ENCODE measurements around the gene WDFY1.

Gene WDFY1, protein sequence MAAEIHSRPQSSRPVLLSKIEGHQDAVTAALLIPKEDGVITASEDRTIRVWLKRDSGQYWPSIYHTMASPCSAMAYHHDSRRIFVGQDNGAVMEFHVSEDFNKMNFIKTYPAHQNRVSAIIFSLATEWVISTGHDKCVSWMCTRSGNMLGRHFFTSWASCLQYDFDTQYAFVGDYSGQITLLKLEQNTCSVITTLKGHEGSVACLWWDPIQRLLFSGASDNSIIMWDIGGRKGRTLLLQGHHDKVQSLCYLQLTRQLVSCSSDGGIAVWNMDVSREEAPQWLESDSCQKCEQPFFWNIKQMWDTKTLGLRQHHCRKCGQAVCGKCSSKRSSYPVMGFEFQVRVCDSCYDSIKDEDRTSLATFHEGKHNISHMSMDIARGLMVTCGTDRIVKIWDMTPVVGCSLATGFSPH

DNA sequence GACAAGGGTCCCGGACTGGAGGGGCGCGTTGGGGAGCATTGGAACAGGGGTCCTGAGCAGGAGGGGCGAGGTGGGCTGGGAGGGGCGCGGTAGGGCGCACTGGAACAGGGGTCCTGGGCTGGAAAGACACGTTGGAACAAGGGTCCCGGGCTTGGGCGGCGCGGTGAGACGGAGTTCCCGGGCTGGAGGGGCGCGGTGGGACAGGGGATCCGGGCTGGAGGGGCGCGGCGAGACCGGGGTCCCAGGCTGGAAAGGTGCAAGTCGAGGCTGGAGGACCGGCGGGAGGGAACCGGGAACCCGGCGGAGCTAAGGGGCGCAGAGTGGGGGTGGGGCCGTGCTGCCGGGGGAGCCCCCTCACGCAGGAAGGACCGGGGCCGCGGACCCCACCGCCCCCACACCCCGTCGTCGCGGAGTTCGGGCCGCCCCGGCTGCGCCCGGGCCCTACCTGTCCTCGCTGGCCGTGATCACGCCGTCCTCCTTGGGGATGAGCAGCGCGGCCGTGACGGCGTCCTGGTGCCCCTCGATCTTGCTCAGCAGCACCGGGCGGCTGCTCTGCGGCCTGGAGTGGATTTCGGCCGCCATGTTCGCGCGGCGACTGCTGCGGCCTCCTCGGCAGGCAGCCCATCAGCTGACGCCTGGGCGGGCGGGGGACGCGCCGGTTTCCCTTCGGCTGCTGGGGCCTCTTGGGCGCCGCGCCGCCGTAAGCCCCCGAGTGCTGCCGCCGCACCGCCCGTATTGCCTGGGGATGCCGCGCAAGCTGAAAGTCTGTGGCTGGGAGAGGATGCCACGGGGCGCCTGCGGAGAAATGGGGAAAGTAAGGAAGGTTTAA, at the start of gene WDFY1:
Gene WDFY1 (minus strand): TSS at position 633 of the 829 bp plus-strand sequence. CDS start 51 bp downstream, at position 582.
- peak; percentile 87 for DNase-seq
- peak; percentile 83 for ATAC-seq

DNA sequence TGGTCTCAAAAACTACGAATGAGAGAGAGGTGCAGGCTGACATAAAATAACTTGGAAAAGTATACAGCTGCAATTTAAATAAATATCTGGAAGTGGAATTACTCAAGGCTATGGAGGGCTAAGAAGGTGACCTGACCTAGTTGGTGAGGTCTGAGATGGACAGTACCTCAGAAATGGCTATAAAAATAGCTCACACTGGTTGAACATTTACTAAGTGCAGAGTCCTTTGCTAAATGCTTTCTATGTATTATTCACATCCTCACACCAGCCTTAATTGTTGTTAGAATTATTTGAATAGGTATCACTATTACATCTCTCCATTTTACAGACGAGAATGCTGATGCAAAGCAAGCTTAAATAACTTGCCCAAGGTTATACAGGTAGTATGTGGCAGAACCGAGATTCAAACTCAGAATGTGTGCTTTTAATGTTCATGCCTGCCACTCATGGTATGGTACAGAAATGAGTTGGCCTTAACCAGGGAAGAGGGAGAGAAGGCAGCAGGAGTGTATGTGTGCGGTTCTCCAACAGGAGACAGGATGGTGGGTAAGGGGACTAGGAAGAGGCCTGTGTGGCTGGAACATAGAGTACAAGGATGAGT, 49.5 kb upstream of the WDFY1 start:
- DNase-seq (no peak), ATAC-seq (no peak)

DNA sequence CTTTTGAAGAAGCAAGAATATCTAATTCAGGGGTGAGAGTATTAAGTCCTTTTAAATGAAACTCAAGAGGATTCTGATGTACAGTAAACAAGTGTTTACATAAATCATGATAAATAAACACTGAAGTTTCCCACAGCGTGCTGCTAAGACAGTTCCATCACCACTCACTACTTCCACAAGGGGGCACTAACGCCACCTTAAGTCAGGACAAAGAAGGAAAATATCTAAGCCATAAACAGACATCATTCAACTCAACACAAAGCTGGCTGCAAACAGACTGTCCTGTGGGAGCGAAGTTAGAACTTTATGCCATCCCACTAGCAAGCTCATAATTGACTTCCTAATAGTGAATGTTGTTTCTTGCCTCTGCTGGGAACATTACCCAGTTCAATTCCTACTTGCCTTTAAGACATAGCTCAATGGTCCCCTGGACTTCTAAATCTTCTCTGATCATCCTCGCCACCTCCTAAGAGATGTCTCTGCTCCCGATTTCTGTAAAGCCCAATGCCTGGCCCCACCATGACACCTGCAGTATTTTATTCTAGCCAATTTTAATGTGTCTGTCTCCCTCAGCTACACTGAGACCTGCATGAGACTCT, 48.6 kb upstream of the WDFY1 start:
- ATAC-seq, result peak; percentile 62
- DNase-seq, result peak; percentile 62

DNA sequence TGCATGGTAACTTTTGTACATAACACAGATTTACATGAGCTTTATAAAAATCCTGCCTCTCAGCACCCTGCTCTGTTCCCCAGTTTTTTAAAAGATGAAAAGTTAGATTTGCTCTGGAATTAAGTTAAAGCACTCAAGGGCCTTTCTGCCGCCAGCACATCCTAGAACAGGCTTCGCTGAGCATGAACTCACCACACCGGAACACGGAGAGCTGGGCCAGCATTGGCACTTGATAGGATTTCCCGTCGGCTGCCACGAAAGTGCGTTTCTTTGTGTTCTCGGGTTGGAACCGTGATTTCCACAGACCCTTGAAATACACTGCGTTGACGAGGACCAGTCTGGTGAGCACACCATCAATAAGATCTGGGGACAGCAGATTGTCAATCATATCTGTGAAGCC, 46.5 kb upstream of the WDFY1 start:
- ATAC-seq, result no peak
- DNase-seq, result no peak

DNA sequence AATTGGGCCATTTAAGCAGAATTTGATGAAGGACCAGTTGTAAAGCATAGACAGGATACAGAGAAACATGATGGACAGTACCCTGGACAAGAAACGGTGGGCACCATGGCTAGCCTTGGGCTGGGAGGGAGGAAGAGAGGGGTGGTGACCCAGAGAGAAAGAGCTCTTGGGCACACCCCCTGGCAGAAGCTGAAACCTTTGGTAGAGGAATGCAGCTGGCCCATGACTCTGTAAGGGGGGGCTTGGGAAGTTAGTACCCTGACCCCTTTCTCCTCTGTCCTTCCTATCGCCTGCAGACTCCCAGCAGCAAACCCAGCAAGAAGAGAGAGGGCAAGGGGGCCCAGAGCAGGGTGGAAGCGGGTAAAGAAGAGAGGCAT, 44.7 kb upstream of the WDFY1 start:
- ATAC-seq, result no peak
- DNase-seq, result no peak

DNA sequence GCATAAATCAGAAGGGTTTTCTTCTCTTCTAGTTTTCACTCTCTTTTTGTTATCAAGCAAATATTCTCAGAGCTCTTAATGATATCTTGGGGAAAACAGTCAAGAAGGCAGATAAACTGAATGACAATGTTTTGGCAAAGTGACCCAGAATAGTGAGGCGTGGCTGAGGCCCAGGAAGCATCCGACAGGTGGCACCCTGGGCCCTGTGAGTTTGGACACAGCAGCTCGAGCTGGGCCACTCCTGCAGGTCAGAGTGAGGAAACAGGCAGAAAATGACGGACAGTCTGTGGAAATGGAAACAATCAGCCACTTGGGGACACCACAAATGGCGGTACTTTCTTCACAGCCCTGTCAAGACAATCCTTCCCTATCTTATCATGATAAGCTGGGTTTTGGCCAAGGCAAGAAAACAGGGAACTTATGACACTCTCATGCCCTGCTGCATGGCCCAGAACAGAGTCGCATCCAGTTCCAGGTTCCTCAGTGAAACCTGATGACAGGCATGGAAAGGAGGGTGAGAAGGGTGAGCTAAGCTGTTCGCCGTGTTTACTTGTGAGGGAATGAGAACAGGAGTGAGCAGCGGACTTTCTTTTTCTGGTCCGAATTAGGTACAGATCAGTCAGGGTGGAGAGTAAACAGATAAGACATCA, 44.2 kb upstream of the WDFY1 start:
- no peak for DNase-seq
- no peak for ATAC-seq

DNA sequence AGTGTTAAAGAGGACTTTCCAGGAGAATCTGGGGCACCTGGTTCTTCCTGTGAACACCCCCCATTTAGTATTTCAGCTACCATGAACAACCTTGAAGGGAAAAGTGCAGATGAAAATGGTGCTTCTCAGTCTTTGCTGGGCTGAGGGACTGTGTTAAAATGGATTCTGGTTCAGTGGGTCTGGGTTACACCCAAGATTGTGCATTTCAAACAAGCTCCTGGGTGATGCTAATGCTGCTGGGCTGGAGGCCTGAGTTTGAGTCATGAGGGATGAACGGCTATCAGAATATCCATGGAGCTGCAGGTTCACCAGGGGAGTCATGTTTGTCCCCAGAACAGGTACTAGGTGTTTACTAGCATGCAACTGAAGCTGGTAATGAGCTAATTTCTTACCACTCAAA, 36.1 kb upstream of the WDFY1 start:
- ATAC-seq, result no peak
- DNase-seq, result no peak

DNA sequence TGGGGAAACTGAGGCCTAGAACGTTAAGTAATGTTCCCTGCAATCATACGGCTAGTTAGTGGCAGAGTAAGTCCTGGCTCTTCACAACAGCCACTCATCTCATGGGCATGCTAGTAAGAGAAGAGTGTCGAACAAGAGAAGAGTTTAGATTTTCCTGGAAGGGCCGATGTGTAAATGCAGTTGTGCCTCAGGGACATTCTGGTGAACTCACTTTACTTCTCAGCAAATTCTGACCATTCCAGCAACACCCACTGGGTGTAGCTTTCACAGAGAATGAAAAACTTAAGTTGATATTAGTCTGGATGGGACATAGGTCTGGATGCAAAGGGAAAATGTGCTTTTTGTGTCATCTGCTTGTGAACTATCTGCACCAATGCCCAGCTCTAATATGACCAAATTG, 35.7 kb upstream of the WDFY1 start:
- no peak for DNase-seq
- ATAC-seq, result no peak

DNA sequence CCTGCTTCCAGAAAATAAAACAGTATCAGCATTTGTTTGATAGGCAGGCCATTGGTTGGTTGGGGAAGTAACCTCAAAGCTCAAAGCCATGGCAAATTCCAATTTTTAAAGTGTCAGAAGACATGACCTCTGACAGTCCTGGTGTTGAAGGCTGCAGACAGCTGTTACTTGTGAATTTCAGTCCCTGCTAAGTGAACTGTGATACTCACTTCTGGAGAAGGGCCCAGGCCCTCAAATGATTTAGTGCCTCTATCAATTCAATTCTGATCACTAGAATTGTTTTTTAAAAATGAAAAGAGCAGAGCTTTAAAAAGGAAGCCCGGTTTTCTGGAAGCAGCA, 35.2 kb upstream of the WDFY1 start:
- DNase-seq (no peak), ATAC-seq (no peak)

DNA sequence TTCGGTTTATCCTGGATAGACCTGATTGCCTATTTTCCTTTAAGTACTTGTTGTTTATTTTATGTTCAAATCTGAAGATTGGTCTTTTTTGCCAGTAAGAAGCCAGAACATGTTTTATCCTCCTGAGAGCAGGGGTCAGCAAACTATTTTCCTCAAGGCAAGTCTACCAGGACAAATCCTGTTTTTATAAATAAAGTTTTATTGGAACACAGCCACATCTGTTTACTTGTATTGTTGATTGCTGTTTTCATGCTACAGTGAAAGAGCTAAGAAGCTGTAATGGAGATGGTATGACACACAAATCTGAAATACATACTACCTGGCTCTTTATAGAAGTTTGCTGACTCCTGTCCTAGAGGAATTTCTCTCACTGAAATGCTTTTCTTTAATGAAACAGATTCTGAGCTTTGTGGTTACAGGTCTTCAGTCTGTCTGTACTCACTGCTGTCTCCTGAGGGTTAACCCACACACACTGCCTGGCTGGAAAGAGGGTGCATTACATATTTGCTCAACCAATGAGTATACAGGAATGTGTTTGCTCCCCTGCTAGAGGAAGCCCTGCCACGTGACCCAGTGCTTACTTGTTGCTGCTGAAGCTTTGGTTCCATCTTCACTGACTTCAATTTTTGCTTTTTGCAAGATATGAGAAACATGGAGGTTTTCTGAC, 34.7 kb upstream of the WDFY1 start:
- no peak for DNase-seq
- ATAC-seq, result no peak

DNA sequence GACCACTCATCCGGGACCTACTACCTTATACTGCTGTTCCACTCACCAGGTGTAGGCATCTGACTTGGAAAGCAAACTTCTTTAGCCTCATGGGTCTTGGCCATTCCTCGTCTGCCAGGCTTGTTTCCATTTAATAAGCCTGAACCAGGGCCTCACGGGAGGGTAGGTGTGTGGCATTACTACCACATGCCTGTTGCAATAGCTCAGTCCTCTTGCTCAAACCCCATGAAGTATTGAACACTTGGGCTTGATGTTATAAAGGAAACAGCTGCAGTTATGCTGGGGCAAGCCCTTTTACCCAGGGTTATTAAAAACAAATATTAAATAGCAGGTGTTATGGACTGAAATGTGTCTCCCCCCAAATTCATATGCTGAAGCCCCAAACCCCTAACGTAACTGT, 33.3 kb upstream of the WDFY1 start:
- ATAC-seq, result no peak
- DNase-seq, result no peak

DNA sequence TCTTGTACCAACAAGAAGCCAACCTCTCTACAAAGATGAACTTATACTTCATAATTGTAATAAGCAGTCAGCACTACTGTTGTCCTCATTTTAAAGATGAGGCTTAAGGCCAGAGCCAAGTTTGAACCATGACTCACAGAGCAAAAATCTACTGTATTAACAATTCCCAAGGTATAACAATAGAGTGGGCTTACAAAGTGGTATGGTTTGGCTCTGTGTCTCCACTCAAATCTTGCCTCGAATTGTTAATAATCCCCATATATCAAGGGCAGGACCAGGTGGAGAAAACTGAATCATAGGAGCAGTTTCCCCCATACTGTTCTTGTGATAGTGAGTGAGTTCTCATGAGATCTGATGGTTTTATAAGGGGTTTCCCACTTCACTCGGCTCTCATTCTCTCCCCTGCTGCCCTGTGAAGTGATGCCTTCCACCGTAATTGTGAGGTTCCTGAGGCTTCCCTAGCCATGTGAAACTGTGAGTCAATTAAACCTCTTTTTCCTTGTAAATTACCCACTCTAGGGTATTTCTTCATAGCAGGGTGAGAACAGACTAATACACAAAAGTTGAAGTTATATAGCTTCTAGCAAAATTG, 31.6 kb upstream of the WDFY1 start:
- peak; percentile 88 for ATAC-seq
- no peak for DNase-seq

DNA sequence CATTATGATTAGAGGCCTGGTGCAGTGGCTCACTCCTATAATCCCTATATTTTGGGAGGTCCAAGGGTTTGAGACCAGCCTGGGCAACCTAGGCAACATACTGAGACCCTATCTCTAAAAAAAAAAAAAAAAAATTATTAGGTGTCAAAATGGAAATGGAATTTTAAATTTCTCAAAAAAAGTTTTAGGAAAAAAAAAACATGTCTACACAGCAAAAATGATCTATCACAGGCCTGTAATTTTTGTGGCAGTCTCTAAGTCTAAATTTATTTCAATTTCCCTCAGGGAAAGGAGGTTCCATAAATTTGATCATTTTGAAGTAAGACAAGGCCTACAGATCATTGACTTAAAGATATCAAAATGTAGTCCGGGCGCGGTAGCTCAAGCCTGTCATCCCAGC, 28.5 kb upstream of the WDFY1 start:
- no peak for ATAC-seq
- no peak for DNase-seq

DNA sequence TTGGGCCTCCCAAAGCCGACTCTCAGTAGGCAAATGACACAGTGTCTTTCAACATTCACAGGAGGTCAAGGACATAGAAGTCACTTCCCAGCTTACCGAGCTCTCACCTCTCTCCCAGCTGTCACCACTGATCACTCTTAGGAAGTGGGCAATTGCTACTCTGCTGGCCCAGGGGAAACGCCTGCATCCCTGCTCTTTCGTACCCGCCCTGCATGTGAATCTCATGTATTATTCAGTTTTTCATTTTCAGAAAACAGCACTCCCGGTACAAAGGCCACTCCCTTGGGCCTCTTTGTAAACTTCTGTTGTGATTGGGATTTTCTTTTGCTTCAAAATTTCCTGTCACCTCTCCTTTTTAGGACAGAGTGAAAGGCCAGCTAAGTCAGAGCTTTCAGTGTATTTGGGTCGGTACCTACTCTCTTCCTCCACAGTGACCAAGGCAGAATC, 27.5 kb upstream of the WDFY1 start:
- no peak for DNase-seq
- ATAC-seq, result no peak

DNA sequence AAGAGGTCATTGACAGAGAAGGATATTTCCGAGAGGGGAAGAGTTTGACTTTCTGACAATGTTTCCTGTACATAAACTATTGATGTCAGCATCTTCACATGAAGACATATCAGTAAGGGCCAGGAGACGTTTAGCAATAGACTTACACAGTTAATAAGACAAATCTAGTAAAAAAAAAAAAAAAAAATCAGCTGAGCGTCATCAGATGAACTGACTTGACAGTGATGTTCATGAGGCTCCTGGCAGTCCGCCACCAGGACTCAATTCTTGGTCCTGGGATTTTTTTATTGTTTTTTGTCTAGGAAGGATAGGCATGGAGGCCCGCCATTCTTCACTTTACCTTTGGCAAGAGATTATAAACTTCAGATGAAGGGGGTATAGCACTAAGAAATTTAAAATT, 26.6 kb upstream of the WDFY1 start:
- DNase-seq, result no peak
- ATAC-seq, result no peak

DNA sequence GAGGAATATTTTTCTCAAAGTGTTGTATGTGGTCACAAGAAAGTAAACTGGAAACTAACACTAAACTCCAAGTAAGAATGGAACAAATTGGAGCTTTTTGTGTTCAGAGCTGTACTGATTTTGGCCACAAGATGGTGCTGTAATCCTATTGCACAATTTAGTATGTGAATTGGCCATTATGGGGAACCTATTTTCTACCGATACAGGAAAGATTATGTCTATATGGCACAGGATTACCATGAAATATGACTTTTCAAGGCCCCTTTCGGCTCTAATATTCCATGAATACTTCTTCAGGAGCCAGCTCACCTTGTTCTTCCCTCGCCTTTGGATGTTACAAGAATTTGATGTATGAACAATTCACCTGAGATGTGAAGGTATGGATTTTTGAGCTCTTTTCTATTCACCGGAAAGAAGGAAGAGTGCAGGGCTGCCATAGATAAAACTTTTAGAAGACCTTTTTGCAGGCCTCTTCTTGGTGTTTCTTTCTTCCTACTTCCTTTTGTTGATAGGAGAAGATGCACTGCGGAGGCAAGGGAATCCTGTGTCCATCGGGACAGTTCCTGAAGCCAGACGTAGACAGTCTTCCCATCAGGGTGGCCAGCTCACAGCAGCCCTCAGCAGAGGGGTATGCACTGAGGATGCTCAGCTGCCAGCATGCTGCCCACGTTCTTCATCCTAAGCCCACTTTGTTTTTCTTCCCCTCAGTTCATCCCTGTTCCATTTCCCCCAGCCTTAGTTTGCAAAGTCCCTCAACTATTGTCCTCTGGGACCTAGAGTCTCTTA, 25.4 kb upstream of the WDFY1 start:
- DNase-seq (peak; percentile 69), ATAC-seq (peak; percentile 55)

DNA sequence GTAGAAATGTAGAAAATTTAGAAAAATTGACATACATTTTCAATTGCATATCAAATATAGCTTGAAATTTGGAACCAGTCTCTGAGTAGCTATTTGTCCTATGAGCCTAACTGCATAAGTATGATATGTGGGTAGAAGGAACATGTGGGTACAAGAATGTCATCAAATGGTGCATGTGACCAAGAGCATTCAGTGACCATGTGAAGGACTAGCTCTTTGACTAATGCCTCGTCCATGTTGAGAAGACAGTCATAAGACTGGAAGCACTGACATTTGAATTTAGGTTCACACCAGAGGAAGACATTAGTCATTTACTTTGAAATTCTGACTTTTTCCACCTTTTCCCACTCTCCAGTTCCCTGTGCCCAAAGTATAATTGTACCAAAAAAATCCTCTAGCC, 24.7 kb upstream of the WDFY1 start:
- no peak for ATAC-seq

DNA sequence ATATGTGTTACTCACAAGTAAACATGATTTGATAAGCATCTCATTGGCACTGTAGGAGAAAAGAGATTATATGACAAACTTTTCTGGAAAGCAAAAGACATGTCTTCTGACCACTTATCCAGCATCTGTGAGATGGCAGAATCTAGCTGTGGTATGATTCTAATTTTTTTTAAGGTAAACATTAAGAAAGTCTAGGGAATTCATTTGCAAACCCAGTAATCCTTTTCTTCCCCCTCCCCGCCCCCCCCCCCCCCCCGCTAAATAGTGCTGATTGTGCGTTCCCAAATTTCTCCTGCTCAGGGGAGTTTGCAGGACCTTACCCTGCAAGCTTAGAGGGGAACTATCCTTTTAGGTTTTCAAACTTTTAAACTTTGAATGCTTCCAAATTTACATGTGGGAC, 24.2 kb upstream of the WDFY1 start:
- no peak for DNase-seq
- no peak for ATAC-seq

More for the DNA sequence above, 24.7 kb upstream of the WDFY1 start:
- no peak for DNase-seq

DNA sequence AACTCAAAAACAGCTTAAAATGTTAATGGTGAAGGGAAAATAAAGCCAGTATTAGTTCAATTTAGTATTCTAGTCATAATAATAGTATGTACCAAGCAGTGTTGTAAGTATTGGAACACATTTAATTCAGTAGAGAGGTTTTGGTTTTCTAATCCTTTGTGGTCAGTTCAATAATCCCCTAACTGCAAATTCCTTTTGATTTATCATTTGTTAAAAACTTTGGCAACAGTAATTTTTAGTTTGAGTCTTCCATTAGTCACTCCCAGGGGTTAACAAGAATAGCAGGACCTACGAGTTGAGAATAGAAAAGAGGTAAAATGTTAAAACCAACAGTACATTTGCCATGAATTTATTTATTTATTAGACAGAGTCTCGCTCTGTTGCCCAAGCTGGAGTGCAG, 22.8 kb upstream of the WDFY1 start:
- DNase-seq, result no peak
- no peak for ATAC-seq

DNA sequence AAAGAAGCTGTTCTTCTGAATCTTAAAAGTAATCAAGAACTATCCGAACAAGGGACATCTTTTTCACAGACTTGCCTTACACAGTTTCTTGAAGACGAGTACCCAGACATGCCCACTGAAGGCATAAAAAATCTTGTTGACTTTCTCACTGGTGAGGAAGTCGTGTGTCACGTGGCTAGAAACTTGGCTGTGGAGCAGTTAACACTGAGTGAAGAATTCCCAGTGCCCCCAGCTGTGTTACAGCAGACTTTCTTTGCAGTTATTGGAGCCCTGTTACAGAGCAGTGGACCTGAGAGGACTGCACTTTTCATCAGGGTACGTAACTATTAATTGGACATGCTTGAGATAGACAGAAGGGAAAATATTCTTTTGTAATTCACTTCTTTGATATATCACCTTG, 14.6 kb upstream of the WDFY1 start:
- ATAC-seq, result no peak
- no peak for DNase-seq
